Measurements from ENCODE around the gene ESYT3. TPM values are rescaled to one million over a fixed set of nuclear protein-coding genes. Genes with fewer than 3 reads are reported as not detected.

ESYT3 gene
- total RNA-seq, 4 donors from 2014 or later: 1.4 to 30.8 (median 4.9) TPM

DNA sequence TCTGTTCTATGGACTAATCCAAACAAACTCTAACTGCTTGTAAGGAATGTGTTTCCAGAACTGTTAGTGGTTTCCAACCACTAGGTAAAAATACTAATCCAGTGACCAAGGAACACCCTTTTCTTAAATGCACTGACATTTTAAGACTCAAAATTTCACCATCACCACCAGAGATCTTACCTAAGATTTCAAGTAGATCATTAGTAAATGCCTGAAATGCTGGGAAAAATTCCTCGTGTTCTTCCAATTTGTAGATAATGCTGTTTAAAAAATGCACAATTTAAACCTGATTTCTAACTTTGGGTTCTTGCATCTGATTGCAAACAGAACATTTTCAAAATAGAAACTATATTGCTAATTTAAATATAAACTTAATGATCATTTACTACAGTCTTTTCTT, 63.4 kb downstream of the ESYT3 start:
- Histone ChIP-seq H3K27ac (no peak overlapping the region), H3K4me1 (no peaks in the 10 kb centered on the region), H3K4me3 (no peak overlapping the region), H3K36me3 (no peaks in the 10 kb centered on the region), H3K27me3 (no peaks in the 10 kb centered on the region), H3K9me3 (no peaks in the 10 kb centered on the region)
- intact Hi-C loops (cut with DNase I; ENCODE audit: low total_unique reads): no loop called here
- DNase-seq: no peak
- TF ChIP-seq, protein P1, sequence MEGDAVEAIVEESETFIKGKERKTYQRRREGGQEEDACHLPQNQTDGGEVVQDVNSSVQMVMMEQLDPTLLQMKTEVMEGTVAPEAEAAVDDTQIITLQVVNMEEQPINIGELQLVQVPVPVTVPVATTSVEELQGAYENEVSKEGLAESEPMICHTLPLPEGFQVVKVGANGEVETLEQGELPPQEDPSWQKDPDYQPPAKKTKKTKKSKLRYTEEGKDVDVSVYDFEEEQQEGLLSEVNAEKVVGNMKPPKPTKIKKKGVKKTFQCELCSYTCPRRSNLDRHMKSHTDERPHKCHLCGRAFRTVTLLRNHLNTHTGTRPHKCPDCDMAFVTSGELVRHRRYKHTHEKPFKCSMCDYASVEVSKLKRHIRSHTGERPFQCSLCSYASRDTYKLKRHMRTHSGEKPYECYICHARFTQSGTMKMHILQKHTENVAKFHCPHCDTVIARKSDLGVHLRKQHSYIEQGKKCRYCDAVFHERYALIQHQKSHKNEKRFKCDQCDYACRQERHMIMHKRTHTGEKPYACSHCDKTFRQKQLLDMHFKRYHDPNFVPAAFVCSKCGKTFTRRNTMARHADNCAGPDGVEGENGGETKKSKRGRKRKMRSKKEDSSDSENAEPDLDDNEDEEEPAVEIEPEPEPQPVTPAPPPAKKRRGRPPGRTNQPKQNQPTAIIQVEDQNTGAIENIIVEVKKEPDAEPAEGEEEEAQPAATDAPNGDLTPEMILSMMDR (IDR thresholded peaks at IDR 0.05): no peak
- TF ChIP-seq POLR2A (IDR thresholded peaks at IDR 0.05): no peak

DNA sequence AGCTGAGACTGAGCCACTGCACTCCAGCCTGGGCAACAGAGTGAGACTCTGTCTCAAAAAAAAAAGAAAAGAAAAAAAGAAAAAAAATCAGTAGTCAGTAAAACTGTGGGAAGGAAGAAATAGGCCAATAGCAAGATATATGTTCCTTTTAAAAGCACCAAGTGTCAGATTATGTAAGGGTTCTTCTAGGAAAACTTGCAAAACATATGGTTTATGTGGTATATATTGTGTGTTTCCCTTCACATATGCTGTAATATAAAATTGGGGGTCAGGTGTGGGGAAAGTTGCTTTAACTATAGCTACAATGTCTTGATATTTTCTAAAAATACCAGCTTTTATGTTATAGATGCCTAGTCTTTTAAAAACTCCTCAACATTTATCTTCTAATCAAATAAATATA, 64.6 kb downstream of the ESYT3 start:
- Histone ChIP-seq H3K27ac (no peak overlapping the region), H3K4me1 (no peaks in the 10 kb centered on the region), H3K4me3 (no peak overlapping the region), H3K36me3 (no peaks in the 10 kb centered on the region), H3K27me3 (no peaks in the 10 kb centered on the region), H3K9me3 (no peaks in the 10 kb centered on the region)
- no peak for DNase-seq
- TF ChIP-seq, protein P1 (IDR thresholded peaks at IDR 0.05): no peak
- no peak for TF ChIP-seq POLR2A (IDR thresholded peaks at IDR 0.05)
- intact Hi-C loops (cut with DNase I; ENCODE audit: low total_unique reads): no loop called here

DNA sequence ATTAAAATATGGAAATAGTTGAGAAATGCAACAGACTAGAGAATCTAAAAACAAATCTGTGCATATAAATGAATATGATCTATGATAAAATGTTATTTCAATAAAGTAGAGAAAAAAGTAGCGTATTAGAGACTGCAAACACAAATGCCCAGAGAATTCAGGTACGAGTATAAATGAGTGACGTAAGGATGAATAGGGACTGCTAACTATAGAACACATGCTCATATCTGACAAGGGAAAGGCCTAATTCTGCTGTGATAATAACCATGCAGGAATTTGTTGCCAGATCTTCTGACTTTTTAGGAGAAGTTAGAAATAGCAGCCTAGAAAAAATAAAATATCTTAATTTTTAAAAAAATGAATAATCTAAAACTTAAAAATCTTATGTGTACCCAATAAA, 73.1 kb downstream of the ESYT3 start:
- H3K36me3 ChIP-seq: no peaks in the 10 kb centered on the region
- no peak overlapping the region for H3K4me3 ChIP-seq
- H3K4me1 ChIP-seq: no peaks in the 10 kb centered on the region
- no peak overlapping the region for H3K27ac ChIP-seq
- no peak for DNase-seq
- H3K9me3 ChIP-seq: no peaks in the 10 kb centered on the region
- no peaks in the 10 kb centered on the region for H3K27me3 ChIP-seq
- intact Hi-C loops (cut with DNase I; ENCODE audit: low total_unique reads): no loop called here
- no peak for TF ChIP-seq POLR2A (IDR thresholded peaks at IDR 0.05)
- TF ChIP-seq, protein P1 (IDR thresholded peaks at IDR 0.05): no peak

DNA sequence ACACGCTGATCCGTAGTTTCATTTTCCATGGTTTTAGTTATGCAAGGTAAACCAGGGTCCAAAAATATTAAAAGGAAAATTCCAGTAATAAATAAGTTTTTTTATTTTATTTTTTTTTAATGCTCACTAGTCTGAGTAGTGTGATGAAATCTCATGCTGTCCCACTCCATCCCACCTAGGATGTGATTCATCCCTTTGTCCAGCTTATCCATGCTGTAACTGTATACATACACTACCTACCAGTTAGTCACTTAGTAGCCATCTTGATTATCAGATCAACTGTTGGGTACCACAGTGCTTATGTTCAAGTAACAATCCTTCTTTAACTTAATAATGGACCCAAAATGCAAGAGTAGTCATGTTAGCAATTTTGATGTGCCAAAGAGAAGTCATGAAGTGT, 75.2 kb downstream of the ESYT3 start:
- Histone ChIP-seq H3K4me3 (no peak overlapping the region), H3K27ac (no peak overlapping the region), H3K4me1 (no peaks in the 10 kb centered on the region), H3K36me3 (no peaks in the 10 kb centered on the region), H3K27me3 (no peaks in the 10 kb centered on the region), H3K9me3 (no peaks in the 10 kb centered on the region)
- intact Hi-C loops (cut with DNase I; ENCODE audit: low total_unique reads): no loop called here
- TF ChIP-seq, protein P1 (IDR thresholded peaks at IDR 0.05): no peak
- TF ChIP-seq POLR2A (IDR thresholded peaks at IDR 0.05): no peak
- DNase-seq: no peak

DNA sequence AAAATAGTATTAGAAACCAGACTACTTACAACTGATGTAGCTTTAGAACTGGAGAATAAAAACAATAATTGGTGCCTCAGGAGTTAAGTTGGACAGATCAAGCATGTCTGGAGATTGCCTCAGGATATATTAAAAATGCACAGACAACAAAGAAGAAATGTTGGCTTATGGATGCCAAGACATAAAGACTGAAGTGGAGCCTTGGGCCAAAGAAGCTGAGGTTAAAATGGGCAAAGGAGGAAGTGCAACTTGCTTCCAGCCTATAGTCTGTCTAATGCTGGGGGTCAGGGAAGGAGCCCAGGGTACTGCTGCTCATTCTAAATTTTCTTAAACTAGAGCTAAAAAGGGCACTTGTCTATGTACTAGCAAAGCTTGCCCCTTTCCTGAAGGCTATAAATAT, 77.5 kb downstream of the ESYT3 start:
- no peak for DNase-seq
- Histone ChIP-seq H3K4me3 (no peak overlapping the region), H3K27me3 (no peaks in the 10 kb centered on the region), H3K4me1 (no peaks in the 10 kb centered on the region), H3K27ac (no peak overlapping the region), H3K36me3 (no peaks in the 10 kb centered on the region), H3K9me3 (no peaks in the 10 kb centered on the region)
- intact Hi-C loops (cut with DNase I; ENCODE audit: low total_unique reads): no loop called here
- TF ChIP-seq, protein P1 (IDR thresholded peaks at IDR 0.05): no peak
- TF ChIP-seq POLR2A (IDR thresholded peaks at IDR 0.05): no peak

All from uterus (tissue), 4 donors.